K562 (cell line): Measurements from ENCODE around the gene GDPD2. TPM values are rescaled to one million over a fixed set of nuclear protein-coding genes. Genes with fewer than 3 reads are reported as not detected.

Source experiments
- ATAC-seq: fragments of 200-7000 bp; cut with Tn5 transposase; 3 replicates; pipeline ENCODE4 v1.9.1; 2020; ENCODE audit warnings: moderate library complexity
- BruUV-seq: library from RNA; stranded (reverse); fragments of 400-500 nt; replicated peaks from 2 replicates; lab custom pipeline; 2021; lab: Mats Ljungman, UMichigan
- CTCF ChIA-PET: fragments of 300-600 bp; formaldehyde crosslinking; extraction: SDS; loops from one replicate; lab custom pipeline; 2021; ENCODE audit warnings: low intra/inter-chr PET ratio; lab: Yijun Ruan, JAX
- POLR2A ChIA-PET: fragments of 300-600, 350-650 bp; sonication (Branson Sonifier 250); formaldehyde crosslinking; extraction: SDS; loops from one replicate; lab custom pipeline; 2021; ENCODE audit warnings: antibody characterized with exemption, inconsistent platforms; lab: Yijun Ruan, JAX
- DNase-seq, 4 experiments: peaks; one replicate each; pipeline versions ENCODE4 v3.0.0 to v3.0.0-alpha.2; 2011 to 2018; ENCODE audit warnings: low spot score in 3 of 4, mixed read lengths in 3 of 4; ENCODE audit errors: extremely low read depth in 1 of 4
- FAIRE-seq: peaks from 2 replicates; lab custom pipeline; 2011; peaks lifted over from hg19 to GRCh38; lab: Jason Lieb, UNC
- H2AFZ ChIP-seq: 2 replicates; pipeline ENCODE4 v1.6.0; 2011; ENCODE audit warnings: low read depth, low read length, control low read depth, inconsistent platforms
- H3K27ac ChIP-seq: fragments of 200-600 bp; 3 replicates; pipeline ENCODE4 v1.8.0; 2011; ENCODE audit warnings: low read depth, mild to moderate bottlenecking, control low read depth, inconsistent platforms, low read length, moderate library complexity, mixed read lengths; ENCODE audit errors: extremely low read depth
- H3K27me3 ChIP-seq, 2 experiments: fragments of 300-600 bp in 1 of 2; 2 replicates in 1 of 2; 3 replicates in 1 of 2; pipeline versions ENCODE4 v1.6.0 to v1.8.0; 2011; ENCODE audit warnings: inconsistent platforms in 2 of 2, low read length in 2 of 2, mild to moderate bottlenecking in 1 of 2, mixed read lengths in 1 of 2, moderate library complexity in 1 of 2; ENCODE audit not compliant: control insufficient read depth in 2 of 2, insufficient read depth in 2 of 2
- H3K36me3 ChIP-seq: fragments of 300-600 bp; 3 replicates; pipeline ENCODE4 v1.8.0; 2011; ENCODE audit warnings: mild to moderate bottlenecking, low read length, inconsistent platforms; ENCODE audit not compliant: control insufficient read depth, insufficient read depth
- H3K4me1 ChIP-seq, 2 experiments: fragments of 200-600 bp in 1 of 2; replicated peaks in 1 of 2; 2 replicates in 1 of 2; 3 replicates in 1 of 2; pipeline versions ENCODE4 v1.5.1 to v1.8.0; 2011; ENCODE audit warnings: inconsistent platforms in 2 of 2, low read length in 2 of 2, mild to moderate bottlenecking in 1 of 2, mixed read lengths in 1 of 2, moderate library complexity in 1 of 2; ENCODE audit not compliant: control insufficient read depth in 2 of 2, insufficient read depth in 2 of 2
- H3K4me2 ChIP-seq: 2 replicates; pipeline ENCODE4 v1.6.1; 2011; ENCODE audit warnings: low read length, control low read depth, inconsistent platforms, mixed read lengths; ENCODE audit not compliant: insufficient read depth
- H3K4me3 ChIP-seq: fragments of 200-600 bp; sonication (generic), shearing (Covaris generic); 2 replicates; pipeline ENCODE4 v1.5.1; 2016; ENCODE audit warnings: control low read depth, inconsistent platforms
- H3K79me2 ChIP-seq: fragments of 200-600 bp; 3 replicates; pipeline ENCODE4 v1.8.0; 2011; ENCODE audit warnings: low read length, inconsistent platforms; ENCODE audit not compliant: control insufficient read depth, insufficient read depth
- H3K9ac ChIP-seq, 2 experiments: 2 replicates each; pipeline versions ENCODE4 v1.6.0 to v1.6.1; 2011; ENCODE audit warnings: low read depth in 2 of 2, low read length in 2 of 2, control low read depth in 1 of 2, inconsistent platforms in 1 of 2, mild to moderate bottlenecking in 1 of 2, mixed read lengths in 1 of 2; ENCODE audit not compliant: insufficient read depth in 1 of 2
- H3K9me1 ChIP-seq: one replicate; pipeline ENCODE4 v1.6.0; 2011; ENCODE audit warnings: inconsistent platforms, mild to moderate bottlenecking, low read length, moderate library complexity; ENCODE audit not compliant: control insufficient read depth, insufficient read depth
- H3K9me3 ChIP-seq: replicated peaks from 2 replicates; pipeline ENCODE4 v1.5.1; 2011; ENCODE audit warnings: low read depth, low read length, inconsistent platforms; ENCODE audit not compliant: control insufficient read depth, insufficient read depth
- H4K20me1 ChIP-seq: replicated peaks from 2 replicates; pipeline ENCODE4 v1.6.1; 2011; ENCODE audit warnings: low read length, inconsistent platforms, mixed read lengths; ENCODE audit not compliant: control insufficient read depth, insufficient read depth
- E2F4 ChIP-seq: sonication (generic); formaldehyde crosslinking; IDR thresholded peaks from 2 replicates; pipeline ENCODE4 v1.8.0; 2022; ENCODE audit warnings: mild to moderate bottlenecking, low read depth, missing genetic modification reagents
- EP300 ChIP-seq: IDR thresholded peaks from 2 replicates; pipeline ENCODE4 v1.6.1; 2012; ENCODE audit warnings: low read length, improper control_type of control experiment
- HMBOX1 ChIP-seq: sonication (generic); IDR thresholded peaks from 2 replicates; pipeline ENCODE4 v1.6.1; 2016
- HNRNPH1 ChIP-seq: fragments of 200-400 bp; formaldehyde crosslinking; optimal IDR thresholded peaks from 2 replicates; pipeline ENCODE3; 2017; ENCODE audit warnings: low read depth, mild to moderate bottlenecking, low read length, moderate library complexity
- KLF6 ChIP-seq: fragments of 250-450 bp; sonication (Bioruptor Pico); IDR thresholded peaks from 2 replicates; pipeline ENCODE4 v1.4.0; 2020; ENCODE audit warnings: mild to moderate bottlenecking, moderate library complexity, borderline replicate concordance
- NELFE ChIP-seq: IDR thresholded peaks from 2 replicates; pipeline ENCODE4 v1.6.1; 2011; ENCODE audit warnings: mild to moderate bottlenecking; ENCODE audit not compliant: insufficient read depth, insufficient read length
- NUFIP1 ChIP-seq: fragments of 450-650 bp; IDR thresholded peaks from 2 replicates; pipeline ENCODE4 v1.6.1; 2018; ENCODE audit not compliant: partially characterized antibody
- PTTG1 ChIP-seq: fragments of 450-650 bp; IDR thresholded peaks from 2 replicates; pipeline ENCODE4 v1.6.1; 2016; ENCODE audit warnings: low read depth, mild to moderate bottlenecking, missing genetic modification characterization, missing compliant biosample characterization
- PYGO2 ChIP-seq: fragments of 450-650 bp; IDR thresholded peaks from 2 replicates; pipeline ENCODE4 v1.6.1; 2016; ENCODE audit warnings: mild to moderate bottlenecking, missing genetic modification characterization, moderate library complexity, missing compliant biosample characterization
- RBBP5 ChIP-seq: fragments of 200-600 bp; sonication (generic); IDR thresholded peaks from 2 replicates; pipeline ENCODE4 v1.6.1; 2012; ENCODE audit warnings: borderline replicate concordance, mild to moderate bottlenecking, low read length, control low read depth, inconsistent platforms; ENCODE audit not compliant: insufficient read depth, poor library complexity, severe bottlenecking
- TCFL5 ChIP-seq: fragments of 250-450 bp; sonication (Bioruptor Pico); conservative IDR thresholded peaks from 2 replicates; pipeline ENCODE4 v1.6.1; 2021; ENCODE audit warnings: mild to moderate bottlenecking, moderate library complexity, matching md5 sums
- WGBS: fragments of 100-300 bp; shearing (Covaris generic); methylation state at CpG from one replicate; pipeline ENCODE4 v1.1.6; 2016; ENCODE audit warnings: low coverage, mixed read lengths; ENCODE audit not compliant: insufficient coverage; ENCODE audit errors: missing lambda C conversion rate; 5-methylcytosine and 5-hydroxymethylcytosine counted together
- in situ Hi-C: fragments of 300-500 bp; cut with MboI; formaldehyde crosslinking; loops from 4 replicates; pipeline ENCODE4 v1.15.0; 2018; ENCODE audit warnings: inconsistent platforms, mixed read lengths
- intact Hi-C: fragments of 100-400 bp; cut with micrococcal nuclease; formaldehyde crosslinking; loops from 2 replicates; pipeline ENCODE4 v1.14.2; 2022
- polyA plus RNA-seq, 8 experiments: library from polyadenylated mRNA; depleted of rRNA in 4 of 8; stranded (reverse) in 5 of 8; unstranded in 3 of 8; fragments of >200 nt; fragmentation: Nextera tagmentation in 2 of 8; fragmentation: Illumina TruSeq in 1 of 8; extraction: Ambion mirVana in 2 of 8; extraction: Trizol in 1 of 8; gene quantifications; 2 replicates each; pipeline versions ENCODE4 v1.2.1 to v1.2.3, GENCODE V29; 2011 to 2014; ENCODE audit warnings: inconsistent platforms in 1 of 8, missing spikeins in 1 of 8
- total RNA-seq, 7 experiments: library from RNA; depleted of rRNA in 6 of 7; stranded (reverse); fragments of >200 nt in 6 of 7; fragmentation: Illumina TruSeq in 2 of 7; extraction: Trizol in 2 of 7; gene quantifications; 2 replicates each; pipeline versions ENCODE4 v1.2.1 to v1.2.3, GENCODE V29; 2011 to 2021; ENCODE audit warnings: low replicate concordance in 1 of 7

Gene GDPD2
- total and polyA plus RNA-seq, 9 of the 15 experiments (the other 6 are each of a cell fraction or from before 2014, with no cell fraction given): not detected

GRCh38 chrX:70480660-70481018 lies 57.5 kb downstream of the GDPD2 start (continued):
- TF ChIP-seq PYGO2 (no peak), HMBOX1 (no peak)

GRCh38 chrX:70481471-70482270 lies 58.6 kb downstream of the GDPD2 start:
- FAIRE-seq: no peak
- Histone ChIP-seq H3K27ac (no peak overlapping the region), H3K9ac (no peak overlapping the region), H3K9me1 (no peaks in the 10 kb centered on the region), H3K4me3 (no peak overlapping the region), H3K4me2 (no peak overlapping the region), H3K9me3 (no peaks in the 10 kb centered on the region), H3K4me1 (no peaks in the 10 kb centered on the region; a peak in 1 of 5 replicates), H2AFZ (no peak overlapping the region), H3K27me3 (no peaks in the 10 kb centered on the region), H4K20me1 (peaks cover 17% of the 10 kb centered on the region; the same call in 1 of the 2 replicates), H3K36me3 (no peaks in the 10 kb centered on the region; the same call in 2 of the 3 replicates), H3K79me2 (no peaks in the 10 kb centered on the region)
- ChIA-PET POLR2A (no interaction called here), CTCF (no interaction called here)
- TF ChIP-seq KLF6 (CRISPR knock-in tag) (no peak), NELFE (no peak), PTTG1 (tag) (no peak), EP300 (no peak), NUFIP1 (no peak), HNRNPH1 (no peak), RBBP5 (no peak), TCFL5 (CRISPR knock-in tag) (no peak), E2F4 (CRISPR knock-in tag) (no peak)
- WGBS: 40% methylated on average over 8 of the region's 8 CpGs
- intact Hi-C loops (no loop called here), in situ Hi-C loops (no loop called here)
- DNase-seq: no peak
- no peak for ATAC-seq
- no TSS peak for BruUV-seq
